Hepatocyte (in vitro differentiated cells): ENCODE data around the gene SYNGR3.

Experiments
- CTCF ChIP-seq: fragments of 200-600 bp; sonication (generic); IDR thresholded peaks from 2 replicates; pipeline ENCODE4 v1.5.1; 2016; ENCODE audit warnings: antibody characterized with exemption, mild to moderate bottlenecking; ENCODE audit not compliant: poor library complexity
- EZH2 ChIP-seq: fragments of 200-600 bp; sonication (generic); IDR thresholded peaks from 2 replicates; pipeline ENCODE4 v1.6.1; 2016; ENCODE audit warnings: antibody characterized with exemption, mild to moderate bottlenecking, borderline replicate concordance
- EZH2phosphoT487 ChIP-seq: fragments of 200-600 bp; sonication (generic); IDR thresholded peaks from one replicate; pipeline ENCODE4 v1.6.1; 2018; ENCODE audit warnings: antibody characterized with exemption, mild to moderate bottlenecking, low read depth, moderate library complexity; ENCODE audit not compliant: unreplicated experiment, severe bottlenecking

GRCh38 chr16:1940273-1941161 is 49.3 kb upstream of the SYNGR3 start:
- TF ChIP-seq CTCF: no peak
- no peak for TF ChIP-seq EZH2phosphoT487
- no peak for TF ChIP-seq EZH2
